IPS-20b (cell line): ENCODE results near the gene SDCCAG8.

Source experiments
- H3K27ac ChIP-seq: one replicate; pipeline ENCODE4 v1.5.1; 2013; ENCODE audit warnings: low read length
- H3K27me3 ChIP-seq: 2 replicates; pipeline ENCODE4 v1.6.1; 2013; ENCODE audit warnings: mild to moderate bottlenecking, low read length, inconsistent platforms; ENCODE audit not compliant: insufficient read depth
- H3K36me3 ChIP-seq: 2 replicates; pipeline ENCODE4 v1.6.1; 2013; ENCODE audit warnings: low read depth, mild to moderate bottlenecking, inconsistent platforms, low read length, moderate library complexity; ENCODE audit not compliant: insufficient read depth
- H3K4me1 ChIP-seq: 2 replicates; pipeline ENCODE4 v1.6.1; 2013; ENCODE audit warnings: mild to moderate bottlenecking, control low read depth, inconsistent platforms, low read length, moderate library complexity; ENCODE audit not compliant: insufficient read depth
- H3K4me3 ChIP-seq: 2 replicates; pipeline ENCODE4 v1.5.1; 2013; ENCODE audit warnings: mild to moderate bottlenecking, low read length, inconsistent platforms
- H3K9ac ChIP-seq: 2 replicates; pipeline ENCODE4 v1.6.1; 2013; ENCODE audit warnings: low read depth, mild to moderate bottlenecking, inconsistent platforms, low read length, moderate library complexity
- H3K9me3 ChIP-seq: 2 replicates; pipeline ENCODE4 v1.6.1; 2013; ENCODE audit warnings: mild to moderate bottlenecking, low read depth, low read length, inconsistent platforms; ENCODE audit not compliant: insufficient read depth

Gene SDCCAG8

DNA sequence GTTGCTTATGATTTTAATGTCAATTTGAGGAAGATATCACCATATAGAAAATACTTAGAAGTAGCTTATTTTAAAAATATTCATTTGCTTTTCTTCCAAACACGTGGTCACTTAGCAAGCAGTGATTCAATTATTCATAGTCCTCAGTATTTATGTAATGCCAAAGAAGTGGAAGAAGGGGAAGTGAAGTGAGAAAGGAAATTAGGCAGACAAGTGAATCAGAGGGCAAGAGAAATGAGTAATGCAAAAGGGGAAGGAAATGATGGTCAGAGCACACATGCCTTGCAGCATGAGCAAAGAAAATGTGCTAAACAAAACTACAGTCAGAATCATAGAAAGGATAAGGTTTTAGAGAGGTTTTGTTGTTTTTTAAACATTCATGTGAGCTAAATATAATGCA is 31.8 kb downstream of the SDCCAG8 start:
- H3K9me3 ChIP-seq, result no peaks in the 10 kb centered on the region
- peaks cover 6% of the 10 kb centered on the region; the same call in 1 of the 2 replicates for H3K4me1 ChIP-seq
- H3K27ac ChIP-seq, result no peak overlapping the region
- no peaks in the 10 kb centered on the region for H3K27me3 ChIP-seq
- no peak overlapping the region for H3K9ac ChIP-seq
- H3K36me3 ChIP-seq, result no peaks in the 10 kb centered on the region
- H3K4me3 ChIP-seq, result no peak overlapping the region

DNA sequence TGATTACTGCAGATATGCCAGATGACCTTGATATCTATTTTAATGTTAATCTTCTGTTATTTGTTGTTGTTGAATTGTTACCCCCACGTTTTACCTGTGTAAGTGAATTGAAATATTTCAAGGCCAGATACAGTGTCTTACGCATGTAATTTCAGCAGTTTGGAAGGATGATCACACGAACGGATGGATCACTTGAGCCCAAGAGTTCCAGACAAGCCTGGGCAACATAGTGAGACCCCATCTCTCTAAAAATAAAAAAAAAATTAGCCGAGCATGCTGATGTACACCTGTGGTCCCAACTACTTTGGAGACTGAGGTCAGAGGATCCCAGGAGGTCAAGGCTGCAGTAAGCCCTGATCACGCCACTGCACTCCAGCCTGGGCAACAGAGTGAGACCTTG is 32.2 kb downstream of the SDCCAG8 start:
- no peaks in the 10 kb centered on the region for H3K27me3 ChIP-seq
- H3K9ac ChIP-seq, result no peak overlapping the region
- H3K36me3 ChIP-seq, result no peaks in the 10 kb centered on the region
- no peaks in the 10 kb centered on the region for H3K9me3 ChIP-seq
- no peak overlapping the region for H3K4me3 ChIP-seq
- no peak overlapping the region for H3K27ac ChIP-seq
- H3K4me1 ChIP-seq, result peaks cover 6% of the 10 kb centered on the region; the same call in 1 of the 2 replicates

DNA sequence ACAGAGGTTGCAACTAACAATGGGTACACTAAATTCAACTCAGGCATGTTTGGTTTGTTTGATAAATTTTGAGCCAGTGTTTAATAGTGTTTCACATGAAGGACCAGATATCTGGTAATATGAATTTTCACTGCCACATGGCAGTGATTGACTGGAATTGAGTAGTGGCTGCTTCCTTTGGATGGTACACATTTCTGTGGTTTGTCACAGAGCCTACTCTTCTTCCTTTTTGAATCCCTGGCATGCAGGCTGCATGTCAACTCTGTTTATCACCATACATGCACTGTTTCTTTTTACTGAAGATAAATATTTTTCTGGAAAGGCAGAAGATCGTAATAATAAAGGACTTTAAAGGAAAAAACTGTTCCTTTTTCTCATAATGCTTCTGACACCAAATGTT is 35.5 kb downstream of the SDCCAG8 start:
- no peak overlapping the region for H3K9ac ChIP-seq
- H3K9me3 ChIP-seq, result no peaks in the 10 kb centered on the region
- no peaks in the 10 kb centered on the region for H3K27me3 ChIP-seq
- H3K4me3 ChIP-seq, result no peak overlapping the region
- H3K27ac ChIP-seq, result no peak overlapping the region
- H3K36me3 ChIP-seq, result no peaks in the 10 kb centered on the region
- peaks cover 5% of the 10 kb centered on the region; the same call in 1 of the 2 replicates for H3K4me1 ChIP-seq

DNA sequence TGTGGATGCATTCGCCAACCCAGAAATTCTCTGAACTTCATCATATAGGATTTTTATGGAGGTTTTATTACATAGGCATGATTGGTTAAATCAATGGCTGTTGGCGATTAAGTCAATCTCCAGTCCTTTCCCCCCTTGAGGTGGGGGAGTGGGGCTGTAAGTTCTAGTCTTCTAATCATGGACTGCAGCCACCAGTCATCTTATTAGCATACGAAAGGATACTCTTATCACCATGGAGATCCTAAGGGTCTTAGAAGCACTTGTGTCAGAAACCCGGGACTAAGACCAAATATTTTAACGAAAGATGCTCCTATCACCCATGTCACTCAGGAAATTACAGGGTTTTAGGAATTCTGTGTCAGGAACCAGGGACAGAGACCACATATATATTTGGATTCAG is 36.3 kb downstream of the SDCCAG8 start:
- H3K4me3 ChIP-seq, result no peak overlapping the region
- no peak overlapping the region for H3K9ac ChIP-seq
- H3K4me1 ChIP-seq, result peaks cover 5% of the 10 kb centered on the region; the same call in 1 of the 2 replicates
- H3K36me3 ChIP-seq, result no peaks in the 10 kb centered on the region
- no peaks in the 10 kb centered on the region for H3K27me3 ChIP-seq
- H3K9me3 ChIP-seq, result no peaks in the 10 kb centered on the region
- no peak overlapping the region for H3K27ac ChIP-seq

DNA sequence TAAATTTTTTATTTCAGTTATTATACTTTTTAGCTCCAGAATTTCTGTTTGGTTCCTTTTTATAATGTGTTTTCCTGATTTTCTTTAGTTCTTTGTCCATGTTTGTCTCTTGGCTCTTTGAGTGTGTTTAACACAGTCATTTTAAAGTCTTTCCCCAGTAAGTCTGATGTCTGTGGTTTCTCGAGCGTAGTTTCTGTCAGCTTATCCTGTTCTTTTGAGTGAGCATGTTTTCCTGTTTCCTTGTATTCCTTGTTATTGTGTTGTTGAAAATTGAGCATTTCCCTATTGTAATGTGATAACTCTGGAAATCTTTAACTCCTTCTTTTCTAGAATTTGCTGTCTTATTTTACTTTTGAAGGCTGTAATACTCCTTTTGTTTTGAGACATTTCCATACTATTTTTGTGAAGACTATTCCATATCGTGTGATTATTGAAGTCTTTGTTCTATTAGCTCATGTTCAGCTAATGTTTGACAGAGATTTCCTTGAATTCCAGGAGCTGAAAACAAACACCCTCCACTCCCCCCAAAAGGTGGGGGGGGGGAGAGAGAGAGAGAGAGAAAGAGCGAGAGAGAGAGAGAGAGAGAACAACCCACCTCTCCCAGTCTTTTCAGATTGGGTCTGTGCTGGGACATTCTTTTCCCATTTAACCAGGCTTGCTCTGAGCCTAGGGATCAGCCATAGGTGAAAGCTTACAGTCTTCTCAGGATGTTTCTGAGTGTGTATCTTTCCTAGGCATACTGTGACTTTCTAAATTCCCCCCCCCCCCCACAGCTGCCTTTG is 38.3 kb downstream of the SDCCAG8 start:
- no peaks in the 10 kb centered on the region for H3K36me3 ChIP-seq
- H3K9ac ChIP-seq, result no peak overlapping the region
- peaks cover 5% of the 10 kb centered on the region; the same call in 1 of the 2 replicates for H3K4me1 ChIP-seq
- H3K27ac ChIP-seq, result no peak overlapping the region
- no peaks in the 10 kb centered on the region for H3K9me3 ChIP-seq
- no peaks in the 10 kb centered on the region for H3K27me3 ChIP-seq
- no peak overlapping the region for H3K4me3 ChIP-seq

DNA sequence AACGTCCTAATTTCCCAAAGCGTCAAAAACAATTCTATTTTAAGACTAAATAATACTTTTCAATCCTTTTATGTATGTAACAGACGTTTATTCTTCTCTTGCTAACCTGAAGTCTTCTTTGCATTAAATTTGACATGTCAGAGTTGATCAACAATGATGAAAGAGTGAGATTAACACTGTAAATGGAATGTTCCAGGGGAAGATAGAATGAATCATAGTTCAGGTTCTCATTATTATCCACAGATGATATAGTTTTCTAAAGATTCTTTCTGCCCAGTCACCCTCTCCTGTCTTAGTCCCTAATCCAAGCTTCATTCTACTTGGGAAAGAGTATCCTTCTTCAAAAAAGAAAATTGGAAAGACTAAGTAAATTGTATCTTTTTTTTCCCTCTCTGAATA is 38.9 kb downstream of the SDCCAG8 start:
- no peak overlapping the region for H3K4me3 ChIP-seq
- H3K9ac ChIP-seq, result no peak overlapping the region
- no peak overlapping the region for H3K27ac ChIP-seq
- H3K36me3 ChIP-seq, result no peaks in the 10 kb centered on the region
- no peaks in the 10 kb centered on the region for H3K9me3 ChIP-seq
- H3K27me3 ChIP-seq, result no peaks in the 10 kb centered on the region
- peaks cover 5% of the 10 kb centered on the region; the same call in 1 of the 2 replicates for H3K4me1 ChIP-seq

DNA sequence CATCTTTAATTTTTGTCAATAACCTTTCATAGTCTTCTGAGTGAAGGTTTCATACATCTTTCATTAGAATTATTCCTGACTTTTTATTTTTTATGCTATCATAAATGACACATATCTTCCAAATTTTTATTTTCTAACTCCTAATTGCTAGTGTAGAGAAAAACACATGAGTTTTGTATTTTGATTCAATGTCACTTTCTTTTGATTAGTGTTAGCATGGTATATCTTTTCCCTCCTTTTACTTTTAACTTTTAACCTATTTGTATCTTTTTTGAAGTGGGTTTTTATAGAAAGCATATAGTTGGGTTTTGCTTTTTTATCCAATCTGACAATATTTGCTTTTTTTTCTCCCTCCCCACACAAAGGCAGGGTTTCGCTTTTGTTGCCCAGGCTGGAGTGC is 43.2 kb downstream of the SDCCAG8 start:
- H3K9me3 ChIP-seq, result no peaks in the 10 kb centered on the region
- H3K27ac ChIP-seq, result no peak overlapping the region
- H3K4me3 ChIP-seq, result no peak overlapping the region
- peaks cover 4% of the 10 kb centered on the region; the same call in 1 of the 2 replicates for H3K4me1 ChIP-seq
- no peak overlapping the region for H3K9ac ChIP-seq
- H3K27me3 ChIP-seq, result no peaks in the 10 kb centered on the region
- H3K36me3 ChIP-seq, result no peaks in the 10 kb centered on the region

DNA sequence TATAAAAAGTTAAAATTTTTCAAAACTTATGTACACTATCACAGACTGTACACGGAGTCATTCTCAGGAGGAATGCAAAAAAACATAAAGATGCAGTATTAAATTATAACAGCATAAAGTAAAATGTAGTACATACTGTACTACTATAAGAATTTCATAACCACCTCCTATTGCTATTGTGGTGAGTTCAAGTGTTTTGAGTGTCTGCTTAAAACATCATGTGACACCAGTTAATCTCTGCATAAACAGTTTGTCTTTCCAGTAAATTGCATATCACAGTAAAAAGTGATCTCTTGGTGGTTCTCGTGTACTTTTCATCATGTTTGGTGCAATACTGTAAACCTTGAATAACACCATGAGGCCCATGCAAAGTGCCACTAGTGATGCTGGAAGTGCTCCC is 45.2 kb downstream of the SDCCAG8 start:
- H3K27me3 ChIP-seq, result no peaks in the 10 kb centered on the region
- no peak overlapping the region for H3K27ac ChIP-seq
- no peaks in the 10 kb centered on the region for H3K36me3 ChIP-seq
- no peaks in the 10 kb centered on the region for H3K4me1 ChIP-seq
- no peak overlapping the region for H3K9ac ChIP-seq
- no peak overlapping the region for H3K4me3 ChIP-seq
- H3K9me3 ChIP-seq, result no peaks in the 10 kb centered on the region

DNA sequence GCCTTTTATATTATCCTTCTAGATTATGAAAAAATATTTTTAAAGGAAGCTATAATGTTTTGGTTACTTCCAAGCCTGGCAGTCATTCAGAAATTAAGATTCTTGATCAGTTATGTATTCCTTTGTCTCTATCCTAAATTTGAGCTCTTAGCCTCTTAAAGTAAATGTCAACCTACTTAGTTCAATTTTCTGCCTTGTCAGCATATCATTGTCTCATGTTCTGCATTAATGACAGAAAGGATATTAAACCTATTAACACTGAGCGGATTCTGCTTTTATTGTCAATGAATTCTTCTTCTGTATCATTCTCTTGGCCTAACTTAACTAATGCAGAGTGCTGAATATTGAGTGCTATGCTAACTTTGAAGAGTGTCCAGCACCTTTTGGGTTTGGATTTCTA is 56.0 kb downstream of the SDCCAG8 start:
- Histone ChIP-seq H3K27ac (no peak overlapping the region), H3K9me3 (no peaks in the 10 kb centered on the region), H3K4me3 (no peak overlapping the region), H3K27me3 (no peaks in the 10 kb centered on the region), H3K36me3 (no peaks in the 10 kb centered on the region), H3K4me1 (peaks cover 19% of the 10 kb centered on the region; the same call in 1 of the 2 replicates), H3K9ac (no peak overlapping the region)

DNA sequence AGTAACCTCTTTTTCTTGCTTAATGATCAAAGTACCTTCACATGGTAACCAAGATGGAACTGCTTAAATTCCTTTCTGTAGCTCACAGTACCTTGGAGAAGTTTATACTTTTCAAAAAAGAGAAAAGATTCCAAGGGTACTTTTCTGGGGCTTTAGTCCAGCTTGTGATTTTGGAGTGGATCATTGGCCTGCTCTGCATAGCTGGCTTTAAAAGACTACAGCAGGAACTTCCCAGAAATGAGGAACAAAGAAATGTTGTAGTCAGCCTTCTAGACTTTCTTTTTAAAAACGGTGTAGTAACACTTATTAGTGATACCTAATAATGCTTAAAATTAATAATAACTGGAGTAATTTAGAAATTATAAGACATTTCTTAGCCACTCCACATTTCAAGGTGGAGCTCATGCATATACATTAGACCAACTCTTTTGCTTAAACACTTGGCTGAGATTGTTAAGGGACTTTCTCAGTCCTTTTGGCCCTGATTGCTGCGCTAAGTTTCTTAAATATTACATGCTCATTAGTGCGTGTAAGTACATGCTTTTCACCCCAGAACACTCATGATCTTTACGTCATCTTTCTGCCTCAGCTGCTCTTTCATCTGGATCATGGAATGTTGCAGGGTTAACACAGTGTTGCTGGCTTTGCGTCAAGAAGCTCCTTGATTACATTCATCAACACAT is 57.3 kb downstream of the SDCCAG8 start:
- H3K9ac ChIP-seq, result no peak overlapping the region
- no peaks in the 10 kb centered on the region for H3K36me3 ChIP-seq
- peaks cover 13% of the 10 kb centered on the region; the same call in 1 of the 2 replicates for H3K4me1 ChIP-seq
- no peaks in the 10 kb centered on the region for H3K9me3 ChIP-seq
- H3K27me3 ChIP-seq, result no peaks in the 10 kb centered on the region
- H3K4me3 ChIP-seq, result no peak overlapping the region
- H3K27ac ChIP-seq, result no peak overlapping the region

DNA sequence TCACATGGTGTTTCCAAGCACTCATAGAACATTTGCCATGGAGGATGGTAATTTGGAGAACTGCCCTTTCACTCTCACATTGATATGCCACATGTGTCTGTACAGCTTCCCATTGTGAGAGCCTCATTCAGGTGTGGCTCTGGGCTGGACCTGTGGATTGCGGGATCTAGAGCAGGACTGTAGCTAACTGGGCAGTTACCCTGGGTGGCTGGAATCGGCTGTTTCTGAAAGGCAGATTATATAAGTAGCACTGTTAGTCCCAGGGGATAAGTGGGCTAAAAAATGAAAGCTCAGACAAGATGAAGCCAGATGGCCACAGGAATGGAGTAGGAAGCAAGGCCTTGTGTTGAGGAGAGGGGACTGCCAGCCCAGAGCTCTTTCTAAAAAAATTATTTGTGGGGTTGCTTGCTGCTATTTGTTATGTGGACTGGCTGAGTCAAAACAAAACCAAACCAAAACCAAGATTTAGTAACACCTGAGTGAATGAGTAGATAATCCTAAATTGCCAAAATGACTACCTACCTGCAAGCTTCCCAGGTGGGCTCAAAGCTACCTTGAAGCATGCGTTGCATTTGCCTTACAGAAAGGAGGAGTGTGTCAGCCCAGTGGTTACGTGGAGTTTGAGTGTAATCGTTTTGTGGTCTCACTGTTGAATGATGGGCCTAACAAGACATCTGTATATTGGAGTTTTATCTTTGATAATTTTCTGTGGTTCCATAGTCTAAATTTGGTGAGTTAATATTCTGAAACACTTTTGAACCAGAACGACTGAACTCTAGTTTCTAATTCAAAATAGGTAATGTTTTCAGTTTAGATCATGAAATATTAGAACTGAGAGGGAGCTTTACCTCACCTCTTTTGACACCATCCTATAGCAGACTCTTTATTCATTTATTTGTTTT is 58.0 kb downstream of the SDCCAG8 start:
- H3K27ac ChIP-seq, result no peak overlapping the region

More for the DNA sequence above, 58.0 kb downstream of the SDCCAG8 start:
- no peaks in the 10 kb centered on the region for H3K36me3 ChIP-seq
- no peak overlapping the region for H3K9ac ChIP-seq
- H3K4me3 ChIP-seq, result no peak overlapping the region
- H3K27me3 ChIP-seq, result no peaks in the 10 kb centered on the region
- peaks cover 13% of the 10 kb centered on the region; the same call in 1 of the 2 replicates for H3K4me1 ChIP-seq
- H3K9me3 ChIP-seq, result no peaks in the 10 kb centered on the region
